HL-60 (cell line): ENCODE measurements around the gene RUNX1.

Experiments
- DNase-seq, 2 experiments: peaks; one replicate each; pipeline ENCODE4 v3.0.0-alpha.2; 2010 to 2020; ENCODE audit warnings: low read depth in 1 of 2, low spot score in 1 of 2
- H3K27ac ChIP-seq: fragments of 250-450 bp; sonication (Bioruptor Pico); replicated peaks from 2 replicates; pipeline ENCODE4 v1.5.1; 2020; ENCODE audit warnings: mild to moderate bottlenecking, moderate library complexity
- H3K27me3 ChIP-seq: fragments of 250-450 bp; sonication (Bioruptor Pico); 2 replicates; pipeline ENCODE4 v1.5.1; 2021; ENCODE audit warnings: mild to moderate bottlenecking, moderate library complexity; ENCODE audit not compliant: insufficient read depth, poor library complexity, severe bottlenecking
- H3K4me3 ChIP-seq: replicated peaks from 2 replicates; pipeline ENCODE4 v1.5.1; 2011; ENCODE audit warnings: mild to moderate bottlenecking, control low read depth, low read length; ENCODE audit not compliant: insufficient read depth
- GABPA ChIP-seq: IDR thresholded peaks from 2 replicates; pipeline ENCODE4 v1.6.1; 2012; ENCODE audit warnings: low read depth
- POLR2AphosphoS5 ChIP-seq: IDR thresholded peaks from 2 replicates; pipeline ENCODE4 v1.6.1; 2012; ENCODE audit warnings: low read depth
- SPI1 ChIP-seq: IDR thresholded peaks from 2 replicates; pipeline ENCODE4 v1.6.1; 2012; ENCODE audit warnings: low read depth, mild to moderate bottlenecking, borderline replicate concordance
- TF ChIP-seq, protein P1 (sequence below): IDR thresholded peaks from 2 replicates; pipeline ENCODE4 v1.6.1; 2012; ENCODE audit warnings: low read depth; ENCODE audit not compliant: insufficient replicate concordance
- TF ChIP-seq, protein P2 (sequence below): IDR thresholded peaks from one replicate; pipeline ENCODE4 v1.5.1; 2011; ENCODE audit warnings: low read length, control low read depth, inconsistent platforms; ENCODE audit not compliant: insufficient read depth

Gene RUNX1

DNA sequence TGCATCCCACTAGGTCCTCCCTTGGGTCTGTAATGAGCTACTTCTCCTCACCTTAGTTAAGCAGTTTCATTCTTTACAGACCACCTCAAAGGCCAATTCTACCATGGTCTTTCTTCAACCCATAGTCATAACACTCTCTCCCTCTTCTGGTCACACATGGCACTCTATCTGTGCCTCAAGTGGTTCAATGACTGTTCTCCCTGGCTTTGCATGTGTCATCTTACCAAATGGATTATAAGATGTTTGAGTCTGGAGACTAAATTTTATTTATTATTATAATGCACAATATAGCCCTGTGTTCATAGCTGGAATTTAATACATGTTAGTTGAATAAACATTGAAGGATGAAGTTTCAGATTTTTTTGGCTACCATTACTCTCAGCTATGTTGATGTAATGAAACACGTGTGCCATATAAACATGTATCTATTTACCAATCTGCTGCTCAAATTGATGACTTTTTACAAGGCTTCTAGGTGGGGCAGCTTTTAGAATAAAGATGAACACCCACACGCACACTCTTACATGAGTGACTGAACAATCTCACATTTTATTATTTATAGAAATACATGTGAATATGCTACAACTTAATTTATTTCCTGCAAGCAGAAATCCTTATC lies 102.1 kb downstream of the RUNX1 start:
- TF ChIP-seq SPI1 (no peak), POLR2AphosphoS5 (no peak), GABPA (no peak)
- TF ChIP-seq, protein P1, sequence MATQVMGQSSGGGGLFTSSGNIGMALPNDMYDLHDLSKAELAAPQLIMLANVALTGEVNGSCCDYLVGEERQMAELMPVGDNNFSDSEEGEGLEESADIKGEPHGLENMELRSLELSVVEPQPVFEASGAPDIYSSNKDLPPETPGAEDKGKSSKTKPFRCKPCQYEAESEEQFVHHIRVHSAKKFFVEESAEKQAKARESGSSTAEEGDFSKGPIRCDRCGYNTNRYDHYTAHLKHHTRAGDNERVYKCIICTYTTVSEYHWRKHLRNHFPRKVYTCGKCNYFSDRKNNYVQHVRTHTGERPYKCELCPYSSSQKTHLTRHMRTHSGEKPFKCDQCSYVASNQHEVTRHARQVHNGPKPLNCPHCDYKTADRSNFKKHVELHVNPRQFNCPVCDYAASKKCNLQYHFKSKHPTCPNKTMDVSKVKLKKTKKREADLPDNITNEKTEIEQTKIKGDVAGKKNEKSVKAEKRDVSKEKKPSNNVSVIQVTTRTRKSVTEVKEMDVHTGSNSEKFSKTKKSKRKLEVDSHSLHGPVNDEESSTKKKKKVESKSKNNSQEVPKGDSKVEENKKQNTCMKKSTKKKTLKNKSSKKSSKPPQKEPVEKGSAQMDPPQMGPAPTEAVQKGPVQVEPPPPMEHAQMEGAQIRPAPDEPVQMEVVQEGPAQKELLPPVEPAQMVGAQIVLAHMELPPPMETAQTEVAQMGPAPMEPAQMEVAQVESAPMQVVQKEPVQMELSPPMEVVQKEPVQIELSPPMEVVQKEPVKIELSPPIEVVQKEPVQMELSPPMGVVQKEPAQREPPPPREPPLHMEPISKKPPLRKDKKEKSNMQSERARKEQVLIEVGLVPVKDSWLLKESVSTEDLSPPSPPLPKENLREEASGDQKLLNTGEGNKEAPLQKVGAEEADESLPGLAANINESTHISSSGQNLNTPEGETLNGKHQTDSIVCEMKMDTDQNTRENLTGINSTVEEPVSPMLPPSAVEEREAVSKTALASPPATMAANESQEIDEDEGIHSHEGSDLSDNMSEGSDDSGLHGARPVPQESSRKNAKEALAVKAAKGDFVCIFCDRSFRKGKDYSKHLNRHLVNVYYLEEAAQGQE = no peak
- TF ChIP-seq, protein P2, sequence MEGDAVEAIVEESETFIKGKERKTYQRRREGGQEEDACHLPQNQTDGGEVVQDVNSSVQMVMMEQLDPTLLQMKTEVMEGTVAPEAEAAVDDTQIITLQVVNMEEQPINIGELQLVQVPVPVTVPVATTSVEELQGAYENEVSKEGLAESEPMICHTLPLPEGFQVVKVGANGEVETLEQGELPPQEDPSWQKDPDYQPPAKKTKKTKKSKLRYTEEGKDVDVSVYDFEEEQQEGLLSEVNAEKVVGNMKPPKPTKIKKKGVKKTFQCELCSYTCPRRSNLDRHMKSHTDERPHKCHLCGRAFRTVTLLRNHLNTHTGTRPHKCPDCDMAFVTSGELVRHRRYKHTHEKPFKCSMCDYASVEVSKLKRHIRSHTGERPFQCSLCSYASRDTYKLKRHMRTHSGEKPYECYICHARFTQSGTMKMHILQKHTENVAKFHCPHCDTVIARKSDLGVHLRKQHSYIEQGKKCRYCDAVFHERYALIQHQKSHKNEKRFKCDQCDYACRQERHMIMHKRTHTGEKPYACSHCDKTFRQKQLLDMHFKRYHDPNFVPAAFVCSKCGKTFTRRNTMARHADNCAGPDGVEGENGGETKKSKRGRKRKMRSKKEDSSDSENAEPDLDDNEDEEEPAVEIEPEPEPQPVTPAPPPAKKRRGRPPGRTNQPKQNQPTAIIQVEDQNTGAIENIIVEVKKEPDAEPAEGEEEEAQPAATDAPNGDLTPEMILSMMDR = no peak
- Histone ChIP-seq H3K27me3 (no peaks in the 10 kb centered on the region), H3K4me3 (no peak overlapping the region), H3K27ac (no peak overlapping the region)
- no peak for DNase-seq

DNA sequence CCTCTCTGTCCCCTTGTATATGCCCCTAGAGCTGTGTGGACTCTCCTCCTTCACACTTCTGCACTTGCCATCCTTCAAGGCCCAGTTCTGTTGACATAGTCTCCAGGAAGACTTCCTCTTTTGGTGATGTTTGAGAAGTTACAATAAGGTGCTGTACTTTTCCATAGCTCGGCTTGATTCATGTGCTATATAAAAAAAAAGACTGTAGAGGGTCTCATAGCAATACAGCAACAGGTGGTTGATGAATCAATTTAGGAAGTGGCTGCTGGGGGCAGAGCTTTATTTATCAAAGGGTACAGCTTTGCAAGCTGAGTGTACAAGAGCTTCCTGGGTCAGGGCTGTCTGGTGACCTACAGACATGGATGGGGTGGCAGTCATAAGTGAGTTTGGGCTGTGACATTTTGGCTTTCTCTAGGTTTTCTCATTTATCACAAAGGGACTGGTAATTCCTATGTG lies 102.7 kb downstream of the RUNX1 start:
- DNase-seq = peak in 1 of 2 experiments; percentile 70
- 0 out of 2 replicates have a peak overlapping the region, but pooled peaks have one; percentile 14 for H3K27ac ChIP-seq
- peak; percentile 99 for TF ChIP-seq SPI1
- TF ChIP-seq POLR2AphosphoS5 = no peak
- H3K4me3 ChIP-seq = no peak overlapping the region
- H3K27me3 ChIP-seq = no peaks in the 10 kb centered on the region

DNA sequence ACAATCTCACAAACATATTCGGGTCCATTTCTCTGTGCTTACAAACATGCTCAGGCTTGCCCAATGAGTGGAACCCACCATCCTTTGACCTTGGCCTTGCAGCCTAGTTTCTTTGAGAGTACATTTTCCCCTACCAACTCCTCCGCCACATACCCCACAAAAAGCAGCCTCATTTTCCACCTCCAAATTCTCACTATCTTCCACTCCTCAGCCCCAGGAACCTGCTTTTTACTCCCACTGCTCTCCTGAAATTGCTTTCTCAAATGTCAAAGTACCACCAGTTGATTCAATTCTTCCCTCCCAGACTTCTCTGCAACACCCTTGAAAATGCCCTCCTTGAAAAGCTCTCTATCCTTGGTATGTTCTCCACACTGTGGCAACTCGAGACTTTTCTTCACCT lies 103.8 kb downstream of the RUNX1 start:
- Histone ChIP-seq H3K27me3 (no peaks in the 10 kb centered on the region), H3K27ac (no peak overlapping the region), H3K4me3 (no peak overlapping the region)
- DNase-seq = no peak
- TF ChIP-seq, protein P2 = no peak
- TF ChIP-seq GABPA (no peak), POLR2AphosphoS5 (no peak)

DNA sequence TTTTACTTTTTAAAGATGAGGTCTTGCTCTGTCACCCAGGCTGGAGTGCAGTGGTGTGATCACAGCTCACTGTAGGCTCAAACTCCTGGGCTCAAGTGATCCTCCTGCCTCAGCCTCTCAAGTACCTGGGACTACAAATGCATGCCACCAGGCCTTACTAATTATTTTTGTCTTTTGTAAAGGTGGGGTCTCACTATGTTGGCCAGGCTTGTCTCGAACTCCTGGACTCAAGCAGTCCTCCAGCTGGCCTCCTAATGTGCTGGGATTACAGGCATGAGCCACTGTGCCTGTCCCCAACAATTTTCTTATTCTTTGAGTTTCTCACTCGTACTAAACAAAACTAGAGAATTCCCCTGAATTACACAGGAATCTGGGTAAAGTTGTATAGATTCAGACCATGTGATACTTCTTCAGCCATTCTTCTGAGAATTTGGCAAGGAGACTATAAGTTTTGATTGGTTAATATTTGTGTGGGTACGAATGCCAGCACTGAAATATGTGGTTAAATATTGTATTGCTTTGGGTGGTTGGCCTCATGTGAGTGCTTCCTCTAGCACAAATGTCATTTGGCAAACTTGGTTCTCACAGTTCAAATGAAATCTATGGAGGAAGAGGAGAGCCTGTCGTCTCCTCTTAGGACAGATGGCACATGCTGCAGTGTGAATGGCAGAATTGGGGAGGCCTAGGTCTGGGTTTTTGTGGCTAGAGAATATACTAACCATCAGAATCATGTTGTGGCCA lies 104.9 kb downstream of the RUNX1 start:
- no peak for TF ChIP-seq SPI1
- TF ChIP-seq, protein P1 = no peak
- H3K4me3 ChIP-seq = no peak overlapping the region
- no peak overlapping the region for H3K27ac ChIP-seq
- peak in 1 of 2 experiments; percentile 15 for DNase-seq
- no peaks in the 10 kb centered on the region for H3K27me3 ChIP-seq
